Endothelial cell of umbilical vein (primary cell): ENCODE data around the gene EML6. TPM values are rescaled to one million over a fixed set of nuclear protein-coding genes. Genes with fewer than 3 reads are reported as not detected.

Experiments used
- BruUV-seq: library from RNA; stranded (reverse); fragments of 400-500 nt; replicated peaks from 2 replicates; lab custom pipeline; 2021; lab: Mats Ljungman, UMichigan
- CTCF ChIA-PET: fragments of 300-600, 350-600 bp; sonication (Branson Sonifier 250); formaldehyde crosslinking; loops from one replicate; lab custom pipeline; 2021; ENCODE audit warnings: antibody characterized with exemption, inconsistent platforms; lab: Charles Lee
- POLR2A ChIA-PET: fragments of 300-600, 350-600 bp; sonication (Branson Sonifier 250); formaldehyde crosslinking; loops from one replicate; lab custom pipeline; 2021; ENCODE audit warnings: antibody characterized with exemption, inconsistent platforms; lab: Charles Lee
- DNase-seq: peaks from one replicate; pipeline ENCODE4 v3.0.0-alpha.2; 2011; ENCODE audit warnings: low read depth, low spot score
- FAIRE-seq: peaks from 2 replicates; lab custom pipeline; 2011; peaks lifted over from hg19 to GRCh38; lab: Jason Lieb, UNC
- H2AFZ ChIP-seq: 2 replicates; pipeline ENCODE4 v1.6.0; 2012; ENCODE audit warnings: low read depth, low read length, control low read depth, inconsistent platforms
- H3K27ac ChIP-seq: 2 replicates; pipeline ENCODE4 v1.5.1; 2011; ENCODE audit warnings: low read depth, mild to moderate bottlenecking, control low read depth, low read length, moderate library complexity; ENCODE audit not compliant: insufficient read depth
- H3K27me3 ChIP-seq, 2 experiments: 2 replicates each; pipeline versions ENCODE4 v1.6.0 to v1.6.1; 2011; ENCODE audit warnings: low read length in 2 of 2, mixed read lengths in 1 of 2; ENCODE audit not compliant: control insufficient read depth in 2 of 2, insufficient read depth in 2 of 2
- H3K36me3 ChIP-seq, 2 experiments: 2 replicates in 1 of 2; 3 replicates in 1 of 2; pipeline ENCODE4 v1.5.1; 2011; ENCODE audit warnings: low read length in 2 of 2, mild to moderate bottlenecking in 1 of 2, moderate library complexity in 1 of 2; ENCODE audit not compliant: control insufficient read depth in 2 of 2, insufficient read depth in 2 of 2; ENCODE audit errors: extremely low read depth in 1 of 2
- H3K4me1 ChIP-seq: 3 replicates; pipeline ENCODE4 v1.5.1; 2011; ENCODE audit warnings: mild to moderate bottlenecking, low read length; ENCODE audit not compliant: control insufficient read depth, insufficient read depth; ENCODE audit errors: extremely low read depth
- H3K4me2 ChIP-seq: 2 replicates; pipeline ENCODE4 v1.6.1; 2011; ENCODE audit warnings: low read length, control low read depth, mixed read lengths; ENCODE audit not compliant: insufficient read depth
- H3K4me3 ChIP-seq, 3 experiments: fragments of 200-600 bp in 1 of 3; sonication (generic), shearing (Covaris generic) in 1 of 3; replicated peaks in 1 of 3; 2 replicates each; pipeline ENCODE4 v1.5.1; 2011 to 2016; ENCODE audit warnings: control low read depth in 3 of 3, low read length in 3 of 3, mild to moderate bottlenecking in 2 of 3, inconsistent platforms in 1 of 3, low read depth in 1 of 3, moderate library complexity in 1 of 3; ENCODE audit not compliant: insufficient read depth in 1 of 3
- H3K79me2 ChIP-seq: 2 replicates; pipeline ENCODE4 v1.6.0; 2012; ENCODE audit warnings: low read length, inconsistent platforms; ENCODE audit not compliant: control insufficient read depth, insufficient read depth
- H3K9ac ChIP-seq: replicated peaks from 2 replicates; pipeline ENCODE3; 2011; ENCODE audit warnings: low read length, control low read depth; ENCODE audit not compliant: insufficient read depth; ENCODE audit errors: extremely low read depth
- H3K9me1 ChIP-seq: replicated peaks from 3 replicates; pipeline ENCODE4 v1.6.0; 2011; ENCODE audit warnings: mild to moderate bottlenecking, low read length; ENCODE audit not compliant: control insufficient read depth, insufficient read depth; ENCODE audit errors: extremely low read depth
- H3K9me3 ChIP-seq: replicated peaks from 2 replicates; pipeline ENCODE4 v1.5.1; 2012; ENCODE audit warnings: low read length, inconsistent platforms; ENCODE audit not compliant: control insufficient read depth, insufficient read depth
- H4K20me1 ChIP-seq: replicated peaks from 2 replicates; pipeline ENCODE3; 2011; ENCODE audit warnings: mild to moderate bottlenecking, low read length; ENCODE audit not compliant: control insufficient read depth, insufficient read depth; ENCODE audit errors: extremely low read depth
- EZH2 ChIP-seq: IDR thresholded peaks from 2 replicates; pipeline ENCODE4 v1.6.1; 2012; ENCODE audit warnings: borderline replicate concordance, low read depth, mild to moderate bottlenecking, moderate library complexity, low read length, inconsistent platforms; ENCODE audit not compliant: severe bottlenecking
- FOS ChIP-seq: IDR thresholded peaks from 2 replicates; pipeline ENCODE4 v1.6.1; 2011; ENCODE audit warnings: mild to moderate bottlenecking, low read length, moderate library complexity, borderline replicate concordance; ENCODE audit not compliant: insufficient read depth
- GATA2 ChIP-seq: IDR thresholded peaks from 2 replicates; pipeline ENCODE4 v1.7.0; 2011; ENCODE audit warnings: low read depth, mild to moderate bottlenecking, moderate library complexity, mixed read lengths, low read length; ENCODE audit not compliant: insufficient read length, insufficient read depth
- JUN ChIP-seq: IDR thresholded peaks from 2 replicates; pipeline ENCODE4 v1.6.1; 2011; ENCODE audit warnings: borderline replicate concordance, low read depth; ENCODE audit not compliant: insufficient read length, insufficient read depth
- MYC ChIP-seq: IDR thresholded peaks from one replicate; pipeline ENCODE4 v1.6.1; 2011; ENCODE audit warnings: mild to moderate bottlenecking, low read depth, low read length
- POLR2A ChIP-seq: IDR thresholded peaks from 2 replicates; pipeline ENCODE4 v1.6.1; 2012; ENCODE audit warnings: low read depth, mild to moderate bottlenecking, control low read depth, low read length
- POLR2AphosphoS5 ChIP-seq: IDR thresholded peaks from 2 replicates; pipeline ENCODE4 v1.6.1; 2012; ENCODE audit warnings: low read depth, mild to moderate bottlenecking, control low read depth, low read length, moderate library complexity; ENCODE audit not compliant: insufficient read depth
- dilution Hi-C: fragments of 300-500 bp; cut with MboI; formaldehyde crosslinking; loops from one replicate; pipeline ENCODE4 v1.15.0; 2019; ENCODE audit warnings: low sequenced_read_pairs; ENCODE audit not compliant: extremely low pct_ligation_motif_present
- intact Hi-C: fragments of 100-400 bp; cut with micrococcal nuclease; formaldehyde crosslinking; loops from one replicate; pipeline ENCODE4 v1.10.0; 2022
- polyA plus RNA-seq, 4 experiments: library from polyadenylated mRNA; depleted of rRNA in 3 of 4; stranded (reverse) in 3 of 4; unstranded in 1 of 4; fragments of >200 nt; gene quantifications; 2 replicates each; pipeline versions ENCODE4 v1.2.1 to v1.2.3, GENCODE V29; 2011 to 2012; ENCODE audit warnings: missing spikeins in 1 of 4
- total RNA-seq: library from RNA; stranded (reverse); gene quantifications from 2 replicates; pipeline ENCODE4 v1.2.3, GENCODE V29; 2021
- TF ChIP-seq, protein P1 (sequence below), 2 donors: IDR thresholded peaks; 1 replicate in 1 of 2; 2 replicates in 1 of 2; pipeline ENCODE4 v1.5.1; 2011; ENCODE audit warnings: low read length in 2 of 2, mild to moderate bottlenecking in 2 of 2, moderate library complexity in 2 of 2, control low read depth in 1 of 2, inconsistent platforms in 1 of 2, low read depth in 1 of 2; ENCODE audit not compliant: insufficient read depth in 1 of 2; ENCODE audit errors: extremely low read depth in 1 of 2
- TF ChIP-seq, protein P2 (sequence below): IDR thresholded peaks from 2 replicates; pipeline ENCODE4 v1.6.1; 2011; ENCODE audit not compliant: insufficient read depth, insufficient read length

Gene EML6
- total and polyA plus RNA-seq, 2 donors (not counting 3 experiments of a cell fraction or from before 2014, with no cell fraction given), result 0.79 to 2.1 TPM

DNA sequence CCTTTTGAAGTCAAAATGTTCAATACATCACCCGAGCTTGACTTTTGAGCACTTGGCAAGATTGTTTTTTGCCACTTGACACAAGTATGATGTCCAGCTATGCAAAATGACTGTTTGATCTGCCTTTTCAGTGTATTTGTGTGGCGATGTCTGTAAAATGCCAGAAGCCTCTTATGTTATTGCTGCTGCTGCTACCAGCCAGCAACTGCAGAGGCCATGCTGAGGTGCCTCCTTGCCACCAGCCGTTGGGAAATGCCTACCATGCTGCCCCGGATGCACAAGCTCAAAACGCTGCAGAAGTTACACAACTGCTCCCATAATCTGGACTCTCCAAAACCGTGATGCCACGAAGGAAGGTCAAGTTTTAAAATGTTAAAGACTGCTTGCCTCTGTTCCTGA is 246.5 kb downstream of the EML6 start:
- dilution Hi-C loops, result no loop called here

More for the DNA sequence above, 246.5 kb downstream of the EML6 start:
- no TSS peak for BruUV-seq
- Histone ChIP-seq H3K9ac (no peak overlapping the region), H3K4me1 (peaks cover 16% of the 10 kb centered on the region), H3K36me3 (peaks cover 3 to 30% of the 10 kb centered on the region in 2 experiments), H3K79me2 (peaks cover 47% of the 10 kb centered on the region), H3K9me1 (no peaks in the 10 kb centered on the region), H3K9me3 (no peaks in the 10 kb centered on the region), H4K20me1 (peaks cover 16% of the 10 kb centered on the region), H3K27me3 (no peaks in the 10 kb centered on the region), H3K4me2 (no peak overlapping the region), H2AFZ (no peak overlapping the region), H3K27ac (no peak overlapping the region), H3K4me3 (no peak overlapping the region)
- ChIA-PET CTCF (interaction anchor here (1.0 to 1.9 kb wide), 3 partner anchors 9 to 198 kb away, joined by 3 to 7 read pairs (median 3); no protein-coding TSS in a partner anchor), POLR2A (no interaction called here)
- TF ChIP-seq GATA2 (no peak), EZH2 (no peak), POLR2AphosphoS5 (no peak), JUN (no peak), FOS (no peak), MYC (no peak), POLR2A (no peak)
- TF ChIP-seq, protein P1, sequence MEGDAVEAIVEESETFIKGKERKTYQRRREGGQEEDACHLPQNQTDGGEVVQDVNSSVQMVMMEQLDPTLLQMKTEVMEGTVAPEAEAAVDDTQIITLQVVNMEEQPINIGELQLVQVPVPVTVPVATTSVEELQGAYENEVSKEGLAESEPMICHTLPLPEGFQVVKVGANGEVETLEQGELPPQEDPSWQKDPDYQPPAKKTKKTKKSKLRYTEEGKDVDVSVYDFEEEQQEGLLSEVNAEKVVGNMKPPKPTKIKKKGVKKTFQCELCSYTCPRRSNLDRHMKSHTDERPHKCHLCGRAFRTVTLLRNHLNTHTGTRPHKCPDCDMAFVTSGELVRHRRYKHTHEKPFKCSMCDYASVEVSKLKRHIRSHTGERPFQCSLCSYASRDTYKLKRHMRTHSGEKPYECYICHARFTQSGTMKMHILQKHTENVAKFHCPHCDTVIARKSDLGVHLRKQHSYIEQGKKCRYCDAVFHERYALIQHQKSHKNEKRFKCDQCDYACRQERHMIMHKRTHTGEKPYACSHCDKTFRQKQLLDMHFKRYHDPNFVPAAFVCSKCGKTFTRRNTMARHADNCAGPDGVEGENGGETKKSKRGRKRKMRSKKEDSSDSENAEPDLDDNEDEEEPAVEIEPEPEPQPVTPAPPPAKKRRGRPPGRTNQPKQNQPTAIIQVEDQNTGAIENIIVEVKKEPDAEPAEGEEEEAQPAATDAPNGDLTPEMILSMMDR (IDR thresholded peaks at IDR 0.05; ENCODE audit: extremely low read depth in 1 of 2, insufficient read depth in 1 of 2, low read depth in 1 of 2, low read length in 2 of 2), result no peak
- TF ChIP-seq, protein P2, sequence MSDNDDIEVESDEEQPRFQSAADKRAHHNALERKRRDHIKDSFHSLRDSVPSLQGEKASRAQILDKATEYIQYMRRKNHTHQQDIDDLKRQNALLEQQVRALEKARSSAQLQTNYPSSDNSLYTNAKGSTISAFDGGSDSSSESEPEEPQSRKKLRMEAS, result no peak
- intact Hi-C loops, result no loop called here
- no peak for DNase-seq
- FAIRE-seq, result no peak
